Measurements from ENCODE around the gene SCCPDH. TPM values are rescaled to one million over a fixed set of nuclear protein-coding genes. Genes with fewer than 3 reads are reported as not detected.

SCCPDH gene
- total RNA-seq, 3 donors from 2014 or later, result 11.3 to 30.8 (median 23.7) TPM

- no peak for TF ChIP-seq POLR2A (IDR thresholded peaks at IDR 0.05)
- TF ChIP-seq CTCF (IDR thresholded peaks at IDR 0.05), result no peak
- TF ChIP-seq POLR2AphosphoS5 (IDR thresholded peaks at IDR 0.05), result no peak
- H3K4me1 ChIP-seq, result no peaks in the 10 kb centered on the region
- no peak for DNase-seq (ENCODE audit: low spot score in 2 of 2)
- H3K9me3 ChIP-seq, result no peaks in the 10 kb centered on the region
- H3K27ac ChIP-seq, result no peak overlapping the region
- H3K27me3 ChIP-seq, result peaks cover 0 to 6% of the 10 kb centered on the region in 2 donors
- no peaks in the 10 kb centered on the region for H3K36me3 ChIP-seq
- H3K4me3 ChIP-seq, result no peak overlapping the region
- intact Hi-C loops (cut with DNase I; ENCODE audit: low total_unique reads), result no loop called here
Observed at GRCh38 chr1:246800356-246800755, 76.1 kb downstream of the SCCPDH start.

DNA sequence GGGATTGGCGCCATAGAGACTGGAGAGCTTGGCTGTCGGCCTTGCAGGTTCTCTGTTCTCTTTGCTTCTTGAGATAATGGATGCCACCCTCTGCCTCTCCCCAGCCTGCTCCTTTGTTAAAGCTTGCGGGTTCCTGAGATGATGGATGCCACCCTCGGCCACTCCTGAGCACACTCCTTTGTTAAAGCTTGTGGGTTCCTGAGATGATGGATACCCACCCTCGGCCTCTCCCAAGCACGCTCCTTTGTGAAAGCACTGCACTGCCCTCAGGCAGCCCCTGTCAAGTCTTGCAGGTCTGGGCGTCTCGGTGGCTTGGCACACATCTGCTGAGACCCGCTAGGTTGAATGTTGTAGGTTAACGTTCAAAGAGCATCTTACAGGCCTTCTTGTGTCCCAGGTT lies 76.5 kb downstream of the SCCPDH start:
- H3K27ac ChIP-seq, result no peak overlapping the region
- H3K4me3 ChIP-seq, result no peak overlapping the region
- TF ChIP-seq POLR2AphosphoS5 (IDR thresholded peaks at IDR 0.05) (no peak), CTCF (IDR thresholded peaks at IDR 0.05) (no peak), POLR2A (IDR thresholded peaks at IDR 0.05) (no peak)
- DNase-seq (ENCODE audit: low spot score in 2 of 2), result no peak
- no peaks in the 10 kb centered on the region for H3K9me3 ChIP-seq
- no peaks in the 10 kb centered on the region for H3K4me1 ChIP-seq
- H3K27me3 ChIP-seq, result peaks cover 0 to 6% of the 10 kb centered on the region in 2 donors
- no peaks in the 10 kb centered on the region for H3K36me3 ChIP-seq
- intact Hi-C loops (cut with DNase I; ENCODE audit: low total_unique reads), result no loop called here

DNA sequence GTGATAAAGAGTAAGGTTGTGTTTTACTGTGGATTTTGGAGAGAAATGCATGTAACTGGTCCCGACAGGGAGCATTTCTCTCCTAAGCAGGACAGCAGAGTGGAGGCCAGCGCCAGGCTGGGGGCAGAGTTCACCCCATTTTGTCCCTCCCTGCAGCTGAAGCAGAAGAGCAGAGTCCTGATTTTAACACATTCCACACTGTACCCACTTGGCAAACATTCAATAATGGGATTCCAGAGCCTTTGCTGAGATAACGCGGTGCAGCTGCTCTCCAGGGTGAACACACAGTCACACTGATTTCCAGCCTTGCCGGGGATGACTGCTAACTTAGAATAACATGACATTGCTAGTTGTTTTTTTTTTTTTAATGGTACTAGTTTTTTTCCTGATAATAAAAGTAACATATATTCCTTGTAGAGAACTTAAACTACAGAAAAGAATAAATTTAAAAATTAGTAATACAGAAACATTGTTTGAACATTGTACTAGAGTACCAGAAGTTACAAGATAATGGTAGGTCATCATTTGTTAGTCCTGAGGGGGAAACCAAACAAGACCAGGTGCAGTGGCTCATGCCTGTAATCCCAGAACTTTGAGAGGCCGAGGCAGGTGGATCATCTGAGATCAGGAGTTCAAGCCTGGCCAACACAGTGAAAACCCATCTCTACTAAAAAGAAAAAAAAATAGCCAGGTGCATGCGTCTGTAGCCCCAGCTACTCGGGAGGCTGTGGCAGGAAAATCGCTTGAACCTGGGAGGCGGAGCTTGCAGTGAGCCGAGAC lies 77.2 kb downstream of the SCCPDH start:
- intact Hi-C loops (cut with DNase I; ENCODE audit: low total_unique reads), result no loop called here
- no peaks in the 10 kb centered on the region for H3K36me3 ChIP-seq
- no peaks in the 10 kb centered on the region for H3K4me1 ChIP-seq
- H3K27ac ChIP-seq, result no peak overlapping the region
- no peak overlapping the region for H3K4me3 ChIP-seq
- no peaks in the 10 kb centered on the region for H3K9me3 ChIP-seq
- DNase-seq (ENCODE audit: low spot score in 2 of 2), result no peak
- H3K27me3 ChIP-seq, result peaks cover 0 to 6% of the 10 kb centered on the region in 2 donors
- TF ChIP-seq CTCF (IDR thresholded peaks at IDR 0.05) (no peak), POLR2AphosphoS5 (IDR thresholded peaks at IDR 0.05) (no peak), POLR2A (IDR thresholded peaks at IDR 0.05) (no peak)

DNA sequence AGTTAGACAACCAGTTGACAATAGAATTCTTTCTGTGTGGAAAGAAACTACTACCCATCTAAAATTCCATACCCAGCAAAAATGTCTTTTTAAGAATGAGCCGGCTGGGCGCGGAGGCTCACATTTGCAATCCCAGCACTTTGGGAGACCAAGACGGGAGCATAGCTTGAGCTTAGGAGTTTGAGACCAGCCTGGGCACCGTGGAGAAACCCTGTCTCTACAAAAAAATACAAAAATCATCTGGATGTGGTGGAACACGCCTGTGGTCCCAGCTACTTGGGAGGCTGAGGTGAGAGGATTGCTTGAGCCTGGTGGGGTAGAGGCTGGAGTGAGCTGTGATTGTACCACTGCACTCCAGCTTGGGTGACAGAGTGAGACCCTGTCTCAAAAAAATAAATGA lies 79.2 kb downstream of the SCCPDH start:
- H3K9me3 ChIP-seq, result no peaks in the 10 kb centered on the region
- H3K27ac ChIP-seq, result no peak overlapping the region
- H3K36me3 ChIP-seq, result no peaks in the 10 kb centered on the region
- DNase-seq (ENCODE audit: low spot score in 2 of 2), result no peak
- H3K27me3 ChIP-seq, result peaks cover 0 to 6% of the 10 kb centered on the region in 2 donors
- TF ChIP-seq POLR2A (IDR thresholded peaks at IDR 0.05) (no peak), POLR2AphosphoS5 (IDR thresholded peaks at IDR 0.05) (no peak), CTCF (IDR thresholded peaks at IDR 0.05) (no peak)
- H3K4me1 ChIP-seq, result no peaks in the 10 kb centered on the region
- intact Hi-C loops (cut with DNase I; ENCODE audit: low total_unique reads), result no loop called here
- H3K4me3 ChIP-seq, result no peak overlapping the region

DNA sequence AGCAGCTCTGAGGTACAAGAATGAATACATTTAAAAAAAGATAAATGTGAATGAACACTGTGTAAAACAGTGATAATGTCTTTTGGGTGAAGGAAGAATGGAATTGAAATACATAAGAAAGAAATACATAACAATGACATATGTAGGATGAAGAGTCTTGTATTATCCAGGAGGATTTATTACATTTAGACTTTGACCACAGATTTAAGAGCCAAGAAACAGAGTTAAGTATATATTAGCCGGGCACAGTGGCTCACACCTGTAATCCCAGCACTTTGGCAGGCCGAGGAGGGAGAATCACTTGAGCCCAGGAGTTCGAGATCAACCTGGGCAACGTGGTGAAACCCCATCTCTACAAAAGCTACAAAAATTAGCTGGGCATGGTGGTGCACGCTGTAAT lies 79.7 kb downstream of the SCCPDH start:
- intact Hi-C loops (cut with DNase I; ENCODE audit: low total_unique reads), result no loop called here
- Histone ChIP-seq H3K4me3 (no peak overlapping the region), H3K4me1 (no peaks in the 10 kb centered on the region), H3K27ac (no peak overlapping the region), H3K36me3 (no peaks in the 10 kb centered on the region), H3K9me3 (no peaks in the 10 kb centered on the region), H3K27me3 (peaks cover 0 to under 1% of the 10 kb centered on the region in 2 donors)
- TF ChIP-seq CTCF (IDR thresholded peaks at IDR 0.05) (no peak), POLR2A (IDR thresholded peaks at IDR 0.05) (no peak), POLR2AphosphoS5 (IDR thresholded peaks at IDR 0.05) (no peak)
- DNase-seq (ENCODE audit: low spot score in 2 of 2), result no peak
